ENCODE data around the gene LARGE1.

The LARGE1 gene

DNA sequence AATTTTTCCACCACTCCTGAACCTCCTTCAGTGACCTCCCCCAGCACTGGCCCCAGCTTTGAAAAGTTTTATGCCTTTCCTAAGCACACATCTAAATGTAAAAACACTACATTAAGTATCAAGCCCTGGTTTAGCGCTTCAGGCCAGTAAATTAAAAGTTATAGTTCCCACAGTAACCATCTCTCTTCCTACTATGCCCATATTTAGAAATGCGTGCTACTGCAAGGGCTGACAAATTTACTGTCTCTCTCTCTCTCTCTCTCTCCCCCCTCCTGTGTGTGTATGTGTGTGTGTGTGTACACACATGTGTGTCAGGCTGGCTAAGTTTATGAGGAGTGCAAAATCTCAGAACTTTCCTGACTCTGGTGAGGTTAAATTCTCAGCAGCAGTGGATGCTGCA is 231.4 kb downstream of the LARGE1 start:
- intact Hi-C loops (cut with DNase I) = no loop called here

DNA sequence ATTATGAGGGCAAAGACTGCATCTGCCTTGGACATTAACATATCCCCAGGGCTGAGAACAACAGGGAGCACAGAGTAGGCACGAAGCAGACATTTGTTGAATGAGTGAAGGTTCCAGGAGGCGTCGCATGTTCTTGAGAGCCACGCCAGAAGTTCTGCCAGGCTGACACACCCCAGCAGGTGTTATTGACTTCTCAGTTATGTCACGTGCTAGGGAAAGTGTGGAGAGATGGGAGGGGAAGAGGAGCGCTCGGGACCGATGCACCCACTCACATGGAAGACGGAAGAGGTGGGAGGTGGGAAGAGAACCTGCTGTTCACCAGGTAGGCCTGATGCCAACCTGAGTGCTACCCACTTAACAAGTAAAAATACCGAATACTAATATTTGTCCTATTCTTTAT is 232.8 kb downstream of the LARGE1 start:
- DNase-seq = peak in 7 of 10 donors; percentile 16 to 90 (median 37)
- intact Hi-C loops (cut with DNase I) = no loop called here

More for the DNA sequence above, 231.4 kb downstream of the LARGE1 start:
- DNase-seq = no peak

DNA sequence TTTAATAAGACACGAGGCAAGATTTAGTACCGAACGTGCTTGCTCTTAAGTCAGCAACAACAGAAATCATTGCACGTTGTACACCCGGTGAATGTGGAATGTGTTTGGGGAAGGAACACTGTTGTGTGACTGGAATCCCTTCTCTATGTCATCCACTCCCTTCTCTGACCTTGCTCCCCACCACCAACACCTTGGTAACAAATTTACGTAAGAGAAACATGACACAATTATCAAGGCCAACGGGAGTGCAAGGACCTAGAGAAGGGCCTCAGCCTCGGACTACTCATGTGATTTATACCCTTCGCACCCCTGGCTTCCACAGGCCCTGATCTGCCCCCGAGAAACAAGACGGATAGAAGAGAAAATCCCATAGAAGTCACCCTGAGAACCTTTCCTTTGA is 236.2 kb downstream of the LARGE1 start:
- DNase-seq = no peak

DNA sequence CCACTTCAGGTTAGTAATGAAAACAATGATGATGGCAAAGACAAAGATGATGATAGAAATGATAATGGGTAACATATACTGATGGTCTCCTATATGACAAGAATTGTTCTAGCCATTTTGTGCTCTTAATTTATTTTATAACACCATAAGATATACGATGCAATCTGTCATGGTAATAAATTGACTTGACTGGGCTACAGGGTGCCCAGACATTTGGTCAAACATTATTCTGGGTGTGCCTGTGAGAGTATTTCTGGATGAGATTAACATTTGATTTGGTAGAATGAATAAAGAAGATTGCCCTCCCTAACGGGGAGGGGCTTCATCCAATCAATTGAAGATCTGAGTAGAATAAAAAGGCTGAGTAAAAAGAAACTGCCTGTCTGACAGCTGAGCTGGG is 237.3 kb downstream of the LARGE1 start:
- intact Hi-C loops (cut with DNase I) = no loop called here

More for the DNA sequence above, 236.2 kb downstream of the LARGE1 start:
- intact Hi-C loops (cut with DNase I) = no loop called here

DNA sequence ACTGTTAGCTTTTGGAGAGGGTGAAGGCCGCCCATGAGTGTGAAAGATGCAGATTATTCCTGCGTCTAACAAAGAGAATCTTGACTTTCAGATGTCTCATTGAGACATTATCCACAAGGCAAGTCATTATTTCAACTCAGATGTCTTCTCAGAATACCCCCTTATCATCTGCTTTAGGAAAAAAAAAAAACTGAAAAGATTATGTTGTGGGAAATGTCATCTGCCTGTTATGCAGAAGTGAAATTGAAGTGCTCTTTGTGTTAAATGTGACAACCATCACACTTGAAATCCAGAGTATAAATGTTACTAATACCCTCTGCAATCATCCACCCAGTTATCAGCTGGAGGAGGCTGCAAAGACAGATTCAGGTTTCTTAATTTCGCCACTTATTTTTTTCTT is 239.6 kb downstream of the LARGE1 start:
- intact Hi-C loops (cut with DNase I) = no loop called here
- DNase-seq = no peak

More for the DNA sequence above, 237.3 kb downstream of the LARGE1 start:
- DNase-seq = no peak

DNA sequence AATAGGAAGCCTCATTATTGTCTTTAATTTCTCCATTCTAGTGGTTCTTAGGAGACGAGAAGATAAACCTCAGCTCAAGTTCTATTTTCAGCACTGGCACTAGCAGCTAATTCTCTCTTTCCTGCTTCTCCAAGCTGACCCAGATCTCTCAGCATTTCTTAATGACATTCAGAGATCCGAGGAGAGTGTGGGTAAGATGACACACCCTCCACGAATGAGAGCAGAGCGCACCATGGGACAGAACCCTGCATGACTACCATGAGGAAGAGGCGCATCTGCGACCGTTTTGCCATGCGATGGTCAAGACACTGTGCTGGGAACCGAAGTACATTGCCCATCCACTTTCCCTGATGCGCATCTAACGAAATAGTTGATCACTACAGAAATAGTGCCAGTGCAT is 241.8 kb downstream of the LARGE1 start:
- no peak for DNase-seq
- intact Hi-C loops (cut with DNase I) = no loop called here

DNA sequence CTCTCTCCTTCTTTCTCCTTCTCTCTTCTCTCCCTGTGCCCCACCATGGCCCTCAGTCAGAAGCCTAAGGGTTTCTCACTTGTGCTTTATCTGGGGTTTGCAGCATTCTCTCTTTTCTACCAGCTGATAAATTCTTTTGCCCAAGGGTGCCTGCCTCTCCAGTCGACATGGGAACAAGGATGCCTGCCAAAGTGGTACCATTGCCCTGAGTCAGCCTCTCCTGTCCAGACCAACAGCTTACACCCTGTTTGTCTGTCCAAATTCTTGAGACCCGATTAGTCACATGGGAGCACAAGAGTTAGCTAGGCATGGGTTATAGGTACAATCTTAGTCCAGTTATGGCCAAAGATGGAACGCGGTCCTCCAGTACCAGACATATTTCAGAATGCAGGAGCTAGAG is 242.7 kb downstream of the LARGE1 start:
- intact Hi-C loops (cut with DNase I) = no loop called here
- no peak for DNase-seq

DNA sequence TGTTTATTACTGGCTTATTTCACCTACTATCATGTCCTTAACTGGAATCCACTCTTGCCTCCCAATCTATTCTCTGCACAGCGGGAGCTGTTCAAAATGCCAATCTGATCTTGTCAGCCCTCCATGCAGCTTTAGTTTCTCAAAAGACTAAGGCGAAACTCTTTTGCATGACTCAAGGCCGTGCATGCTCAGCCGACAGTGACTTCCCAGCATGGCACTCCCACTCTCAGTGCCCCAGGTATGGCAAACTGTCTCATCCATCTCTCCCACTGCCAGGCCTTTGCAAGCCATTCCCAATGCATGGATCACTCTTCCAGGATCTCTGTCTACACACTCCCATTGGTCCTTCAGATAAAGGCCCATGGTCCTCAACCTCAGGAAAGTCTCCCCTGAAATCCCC is 245.9 kb downstream of the LARGE1 start:
- intact Hi-C loops (cut with DNase I) = no loop called here
- no peak for DNase-seq

DNA sequence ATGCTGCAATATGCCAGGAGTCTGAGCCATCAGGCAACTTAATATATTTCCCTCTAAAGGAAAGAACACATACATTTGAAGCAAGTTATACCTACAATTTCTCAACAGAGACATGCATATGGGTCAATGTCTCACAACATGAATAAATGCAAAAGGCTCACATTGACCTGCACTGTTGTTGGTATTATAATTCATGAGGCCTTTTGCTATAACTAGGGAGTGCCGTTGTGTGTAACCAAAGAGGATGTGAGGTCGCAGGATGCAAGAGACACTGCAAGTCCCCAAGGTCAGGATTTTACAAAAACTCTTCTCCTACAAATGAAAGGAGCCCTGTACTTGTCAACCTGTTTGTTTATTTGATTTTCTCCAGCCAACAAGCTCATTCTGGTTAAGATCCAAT is 250.5 kb downstream of the LARGE1 start:
- intact Hi-C loops (cut with DNase I) = no loop called here
- no peak for DNase-seq

DNA sequence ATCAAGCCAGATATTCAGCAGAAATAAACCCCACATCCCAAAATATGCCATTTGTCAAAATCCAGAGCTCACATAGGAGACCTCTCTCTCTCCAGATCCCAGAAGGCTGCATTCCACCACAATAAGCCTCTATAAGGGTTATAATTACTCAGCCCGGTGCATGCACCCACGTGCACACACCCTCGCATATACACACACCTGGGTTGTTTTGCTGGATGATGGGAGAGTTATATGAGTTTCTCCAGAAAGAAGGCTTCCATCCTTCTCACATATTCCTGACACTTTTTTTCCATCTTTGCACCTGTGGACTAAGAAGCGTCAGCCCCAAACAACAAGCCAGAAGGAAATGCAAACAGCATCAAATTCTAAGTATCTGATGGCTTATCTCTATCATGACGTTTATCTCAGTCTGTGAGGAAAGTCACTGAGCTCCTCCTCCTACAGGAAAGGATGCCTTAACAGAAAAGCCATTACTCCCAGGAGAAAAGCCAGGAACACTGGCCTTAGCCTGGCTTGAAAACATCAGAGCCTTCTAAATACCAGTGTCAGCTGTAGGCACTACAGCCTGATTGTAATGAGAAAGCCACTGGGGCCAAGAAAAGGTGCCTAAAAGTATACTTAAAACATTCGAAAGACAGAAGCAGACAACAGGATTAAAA is 253.2 kb downstream of the LARGE1 start:
- intact Hi-C loops (cut with DNase I) = no loop called here
- no peak for DNase-seq

DNA sequence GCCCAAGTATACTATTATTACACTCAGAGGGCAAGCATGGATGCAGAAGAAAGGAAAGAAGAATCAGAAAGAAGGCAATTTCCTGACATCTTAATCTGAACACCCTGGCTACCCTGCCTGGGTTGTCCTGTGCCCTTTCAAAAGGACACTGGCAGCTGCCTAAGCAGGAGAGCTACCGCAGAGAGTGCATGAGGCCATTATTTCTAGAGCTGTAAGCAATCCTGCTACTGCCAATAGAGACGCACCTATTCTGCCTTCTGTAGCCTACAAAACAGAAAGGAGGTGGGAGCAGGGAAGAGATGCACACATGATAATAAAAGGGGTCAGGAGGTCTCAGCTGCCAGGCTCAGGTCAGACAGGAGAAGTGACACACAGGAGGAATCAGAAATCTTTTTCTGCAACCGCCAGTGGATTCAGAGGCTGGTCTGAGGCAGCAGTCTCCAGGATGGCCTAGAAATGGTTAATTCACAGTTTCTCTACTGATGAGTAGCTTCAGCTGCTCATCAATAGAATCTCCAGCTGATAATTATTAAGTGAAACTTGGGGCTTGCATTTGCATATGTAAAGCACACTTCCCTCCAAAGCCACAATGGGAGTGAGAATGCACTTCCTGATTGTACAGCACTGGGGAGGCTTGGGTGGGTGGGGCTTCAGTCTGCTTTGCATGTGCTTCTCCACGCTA is 253.9 kb downstream of the LARGE1 start:
- DNase-seq = no peak

DNA sequence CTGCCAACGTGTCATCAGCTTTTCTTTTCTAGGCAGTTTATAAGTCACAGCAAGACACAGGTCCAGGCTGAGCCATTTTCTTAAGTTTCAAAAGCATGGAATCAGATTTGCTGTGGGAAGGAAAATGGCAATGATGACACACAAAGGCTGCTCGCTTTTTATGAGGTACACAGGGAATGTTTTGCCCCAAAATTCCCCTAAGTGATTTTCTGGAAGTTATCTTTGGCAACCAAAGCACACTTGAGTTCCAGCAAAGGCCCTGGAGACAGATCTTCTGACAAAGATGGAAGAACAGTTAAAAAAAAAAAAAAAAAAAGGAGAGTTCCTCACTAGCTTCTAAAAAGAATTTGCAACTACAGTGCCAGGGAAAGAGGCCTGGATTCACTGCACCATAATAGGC is 260.8 kb downstream of the LARGE1 start:
- intact Hi-C loops (cut with DNase I) = no loop called here
- DNase-seq = no peak

More for the DNA sequence above, 253.9 kb downstream of the LARGE1 start:
- intact Hi-C loops (cut with DNase I) = no loop called here

DNA sequence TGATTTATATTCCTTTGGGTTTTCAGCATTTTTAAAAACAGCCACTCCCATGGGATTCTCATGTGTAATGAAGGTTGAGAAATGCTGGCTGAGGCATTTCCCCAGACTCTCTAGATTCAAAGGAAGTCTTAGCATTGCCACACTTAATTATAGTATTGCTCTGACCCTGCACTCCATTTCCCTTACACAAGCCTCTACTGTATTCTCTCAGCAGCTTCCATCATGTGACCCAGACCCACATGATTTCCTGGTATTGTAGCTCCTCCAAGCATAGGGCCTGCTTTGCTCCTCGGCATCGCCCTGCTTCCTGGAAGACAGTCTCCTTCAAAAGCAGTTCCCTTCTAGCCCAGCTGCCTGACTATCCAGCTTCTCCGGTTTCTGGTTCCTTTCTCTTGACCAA is 261.5 kb downstream of the LARGE1 start:
- intact Hi-C loops (cut with DNase I) = no loop called here
- DNase-seq = no peak

DNA sequence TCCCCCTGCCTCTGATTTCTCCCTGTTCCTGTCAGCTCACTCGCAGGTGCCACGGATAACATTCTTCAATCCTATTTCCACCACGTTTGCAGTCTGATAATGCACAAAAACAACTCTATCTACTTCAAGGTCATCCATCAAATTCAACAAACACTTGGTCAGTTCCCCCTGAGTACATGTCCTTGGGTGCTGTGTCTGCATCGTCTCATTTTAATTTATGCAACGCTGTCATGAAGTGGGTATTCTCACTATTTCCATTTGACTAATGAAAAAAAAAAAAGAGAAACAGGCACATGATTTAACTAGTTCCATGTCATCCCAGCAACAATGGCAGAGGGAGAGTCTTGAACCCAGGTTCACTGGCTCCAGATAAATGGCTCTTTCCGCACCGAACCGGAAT is 262.6 kb downstream of the LARGE1 start:
- intact Hi-C loops (cut with DNase I) = no loop called here
- DNase-seq = no peak

DNA sequence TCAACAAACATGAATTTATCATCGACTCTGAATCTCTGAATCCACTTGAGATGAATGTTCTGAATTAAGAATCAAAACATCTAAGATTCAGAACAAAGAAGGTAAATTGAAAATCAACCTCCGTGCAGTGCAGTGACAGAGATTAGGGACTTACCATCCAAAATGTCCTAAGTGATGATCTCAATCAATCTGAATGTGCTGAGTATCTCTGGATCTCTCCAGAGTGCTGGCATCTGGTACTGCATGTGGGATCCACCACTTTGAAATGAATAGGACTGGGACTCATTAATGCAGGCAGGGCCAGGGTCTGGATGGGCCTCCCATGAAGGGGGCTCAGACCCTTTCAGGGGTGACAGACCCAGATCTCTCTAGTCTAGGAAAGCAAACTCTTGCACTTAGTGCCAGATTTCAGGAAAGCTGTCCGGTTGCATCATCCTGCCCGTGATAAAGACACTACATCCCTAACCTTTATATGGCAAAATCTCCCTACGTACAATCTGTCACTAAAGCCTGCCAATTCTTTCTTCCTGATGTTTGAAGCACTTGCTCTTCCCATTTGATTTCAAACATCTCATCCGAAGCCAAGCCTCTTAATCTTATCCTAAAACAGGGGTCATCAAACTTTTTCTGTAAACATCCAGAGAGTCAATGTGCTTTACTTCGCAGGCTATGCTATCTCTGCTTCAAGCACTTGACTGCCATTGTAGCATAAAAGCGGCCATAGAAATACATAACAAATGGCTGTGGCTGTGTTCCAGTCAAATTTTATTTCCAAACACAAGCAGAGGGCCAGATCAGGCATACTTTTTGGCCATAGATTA is 263.3 kb downstream of the LARGE1 start:
- no peak for DNase-seq
- intact Hi-C loops (cut with DNase I) = no loop called here

DNA sequence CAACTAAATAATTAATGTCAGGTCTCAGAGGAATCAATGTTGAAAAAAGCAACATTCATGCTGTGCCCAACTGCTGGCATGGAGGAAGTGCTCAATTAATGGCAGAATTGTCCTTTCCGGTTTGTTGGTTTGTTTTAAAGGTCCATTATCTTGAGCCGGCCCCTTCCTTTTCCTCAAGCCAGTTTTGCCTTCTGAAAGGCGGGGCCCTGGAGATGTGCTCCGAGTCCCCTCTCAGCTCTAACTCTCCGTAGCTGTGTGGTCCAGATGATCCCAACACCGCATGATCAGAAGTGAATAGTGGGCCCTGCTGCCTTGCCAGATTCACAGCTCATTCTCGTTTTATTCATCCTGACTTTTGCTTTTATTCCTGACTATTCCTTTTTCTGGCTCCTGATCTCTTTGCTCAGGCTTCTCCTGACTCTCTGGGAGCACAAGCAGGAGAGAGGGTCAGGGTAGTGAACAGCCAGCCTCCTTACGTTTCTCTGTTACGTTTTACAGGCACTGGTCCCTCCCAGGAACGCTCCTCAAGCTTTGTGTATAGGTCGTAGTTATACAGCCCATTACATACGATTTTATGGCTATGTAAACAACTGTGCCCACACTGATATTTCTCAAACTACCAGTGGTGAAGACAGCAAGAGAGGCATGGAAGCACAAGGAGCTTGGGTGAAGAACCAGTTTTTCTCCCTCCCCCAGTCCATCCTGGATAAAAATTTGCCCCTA is 265.9 kb downstream of the LARGE1 start:
- intact Hi-C loops (cut with DNase I) = no loop called here
- no peak for DNase-seq

DNA sequence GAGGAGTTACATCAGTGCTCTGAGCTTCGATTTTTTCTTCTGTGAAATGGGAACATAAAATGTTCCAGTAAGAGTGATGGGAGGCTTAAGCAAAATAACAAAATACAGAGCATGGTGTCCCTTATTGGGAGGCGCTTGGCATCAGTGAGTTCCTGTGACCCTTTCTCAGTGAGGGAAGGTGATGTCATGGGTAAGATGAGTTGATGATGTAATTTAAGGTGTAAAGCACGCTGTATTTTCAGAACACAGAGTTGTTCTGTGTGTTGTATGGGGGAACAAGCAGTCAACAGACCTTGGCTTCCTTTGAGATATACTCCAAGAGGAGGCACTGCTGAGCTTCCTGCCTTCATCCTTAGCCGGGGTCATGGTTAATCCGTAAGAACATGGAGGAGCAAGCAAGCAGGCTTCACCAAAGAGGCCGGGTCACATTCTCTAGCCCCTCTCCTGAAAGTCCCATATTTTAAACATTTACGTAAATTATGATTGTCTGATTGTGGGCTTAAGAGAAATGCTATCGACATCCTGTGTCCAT is 266.7 kb downstream of the LARGE1 start:
- intact Hi-C loops (cut with DNase I) = no loop called here
- no peak for DNase-seq

DNA sequence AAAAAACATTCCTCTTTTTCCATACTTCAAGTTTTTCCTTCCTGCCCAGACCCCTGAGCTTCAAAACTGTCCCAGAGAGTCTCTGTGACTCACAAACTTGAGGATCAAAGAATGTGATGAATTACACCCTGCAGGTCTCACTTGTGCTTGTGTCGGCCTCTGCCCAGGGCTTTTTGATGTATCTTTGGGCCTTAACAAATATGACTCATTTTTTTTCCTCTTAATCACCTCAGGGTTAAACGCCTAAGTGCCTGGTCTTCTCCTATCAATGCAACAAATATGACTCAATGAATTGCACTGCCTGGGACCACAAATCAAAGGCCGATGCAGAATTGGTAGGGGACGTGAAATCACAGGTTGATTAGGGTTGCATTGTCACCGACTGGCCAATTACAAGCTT is 267.7 kb downstream of the LARGE1 start:
- DNase-seq = no peak

DNA sequence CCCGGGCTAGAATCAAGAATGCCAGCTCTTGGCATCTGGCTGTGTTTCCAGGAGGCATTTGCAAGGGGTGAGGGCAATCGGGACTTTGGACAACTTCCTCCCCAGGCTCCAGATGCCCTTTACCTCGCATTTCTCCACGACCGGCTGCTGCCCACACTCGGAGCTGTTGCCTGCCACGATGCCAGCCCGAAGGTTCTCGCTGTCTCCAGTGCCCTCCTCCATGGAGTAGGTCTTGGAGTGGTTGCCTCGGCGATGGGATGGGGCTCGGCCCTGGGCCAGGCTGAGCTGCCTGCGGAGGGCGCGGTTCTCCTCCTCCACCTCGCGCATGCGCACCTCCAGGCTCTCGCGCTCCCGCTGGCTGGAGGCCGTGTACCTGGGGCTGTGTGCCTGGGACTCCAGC is 270.0 kb downstream of the LARGE1 start:
- intact Hi-C loops (cut with DNase I) = no loop called here
- DNase-seq = peak in 1 of 10 donors; percentile 75

More for the DNA sequence above, 267.7 kb downstream of the LARGE1 start:
- intact Hi-C loops (cut with DNase I) = no loop called here

DNA sequence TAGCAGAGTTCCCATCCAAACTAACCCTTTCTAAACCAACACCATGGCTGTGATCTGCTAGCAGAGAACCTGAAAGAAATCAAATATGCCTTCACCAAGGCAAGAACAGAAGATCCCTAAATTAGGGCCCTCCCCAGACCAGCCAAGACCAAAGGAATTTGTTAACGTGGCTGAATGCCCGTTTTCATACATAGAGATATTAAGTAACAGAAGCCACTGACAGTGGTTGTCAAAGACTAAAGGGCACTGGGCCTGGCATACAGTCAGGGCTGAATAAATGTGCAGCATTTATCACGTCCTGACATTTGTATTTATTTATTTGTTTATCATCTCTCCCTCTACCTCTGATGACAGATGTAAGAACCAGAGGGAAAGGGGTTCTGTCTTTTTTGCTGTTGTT is 271.8 kb downstream of the LARGE1 start:
- intact Hi-C loops (cut with DNase I) = no loop called here
- DNase-seq = no peak

DNA sequence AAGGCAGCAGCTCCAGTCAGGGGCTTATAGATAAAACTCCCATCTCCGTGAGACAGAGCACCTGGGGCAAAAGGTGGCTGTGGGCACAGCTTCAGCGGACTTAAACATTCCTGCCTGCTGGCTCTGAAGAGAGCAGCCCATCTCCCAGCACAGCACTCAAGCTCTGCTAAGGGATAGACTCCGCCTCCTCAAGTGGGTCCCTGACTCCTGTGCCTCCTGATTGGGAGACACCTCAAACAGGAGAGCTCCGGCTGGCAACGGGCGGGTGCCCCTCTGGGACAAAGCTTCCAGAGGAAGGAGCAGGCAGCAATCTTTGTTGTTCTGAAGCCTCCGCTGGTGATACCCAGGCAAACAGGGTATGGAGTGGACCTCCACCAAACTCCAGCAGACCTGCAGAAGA is 279.4 kb downstream of the LARGE1 start:
- no peak for DNase-seq
- intact Hi-C loops (cut with DNase I) = no loop called here

All from posterior cingulate gyrus (tissue), 11 donors.